Cardiac muscle cell (in vitro differentiated cells and primary cell): ENCODE measurements around the gene P2RY13. TPM values are rescaled to one million over a fixed set of nuclear protein-coding genes. Genes with fewer than 3 reads are reported as not detected.

Experiments
- DNase-seq, 2 donors: peaks; one replicate each; pipeline versions ENCODE4 v3.0.0 to v3.0.0-alpha.2; 2010 to 2017; ENCODE audit warnings: low read depth in 1 of 2, low spot score in 1 of 2
- H3K27ac ChIP-seq: fragments of 200-600 bp; sonication (generic); 2 replicates; pipeline ENCODE4 v1.5.1; 2016
- H3K27me3 ChIP-seq: fragments of 200-600 bp; sonication (generic); 2 replicates; pipeline ENCODE4 v1.6.0; 2016; ENCODE audit warnings: control low read depth
- H3K36me3 ChIP-seq: fragments of 200-600 bp; sonication (generic); 2 replicates; pipeline ENCODE4 v1.5.1; 2016; ENCODE audit warnings: control low read depth
- H3K4me1 ChIP-seq: fragments of 200-600 bp; sonication (generic); 2 replicates; pipeline ENCODE4 v1.8.1; 2017; ENCODE audit warnings: low read depth, mild to moderate bottlenecking, mixed run types
- H3K4me3 ChIP-seq: fragments of 200-600 bp; sonication (generic); 2 replicates; pipeline ENCODE4 v1.5.1; 2016; ENCODE audit warnings: mild to moderate bottlenecking
- H3K9me3 ChIP-seq: fragments of 200-600 bp; sonication (generic); 2 replicates; pipeline ENCODE4 v1.5.1; 2017; ENCODE audit warnings: low read depth, mild to moderate bottlenecking, control low read depth
- CTCF ChIP-seq: IDR thresholded peaks from 2 replicates; pipeline ENCODE4 v1.5.1; 2012; ENCODE audit warnings: low read depth, mild to moderate bottlenecking, low read length
- polyA plus RNA-seq: library from polyadenylated mRNA; unstranded; fragments of >200 nt; fragmentation: Nextera tagmentation; extraction: Ambion mirVana; gene quantifications from 2 replicates; pipeline ENCODE4 v1.2.1, GENCODE V29; 2016
- total RNA-seq: library from RNA; depleted of rRNA; stranded (reverse); fragments of >200 nt; gene quantifications from 2 replicates; pipeline ENCODE4 v1.2.3, GENCODE V29; 2016

The P2RY13 gene
- total and polyA plus RNA-seq, 2 experiments from 2014 or later = 0.06 TPM; not detected in 1

- no peak overlapping the region for H3K4me3 ChIP-seq
- DNase-seq = no peak
- no peak overlapping the region for H3K27ac ChIP-seq
- H3K4me1 ChIP-seq = no peaks in the 10 kb centered on the region
- no peaks in the 10 kb centered on the region for H3K36me3 ChIP-seq
- no peaks in the 10 kb centered on the region for H3K27me3 ChIP-seq
- no peak for TF ChIP-seq CTCF
- H3K9me3 ChIP-seq = no peaks in the 10 kb centered on the region
Observed at GRCh38 chr3:151350656-151351055, 21.3 kb upstream of the P2RY13 start.

- no peak for DNase-seq
- H3K9me3 ChIP-seq = no peaks in the 10 kb centered on the region
- no peak for TF ChIP-seq CTCF
Observed at GRCh38 chr3:151347432-151347831, 18.1 kb upstream of the P2RY13 start.

GRCh38 chr3:151346292-151346691, 16.9 kb upstream of the P2RY13 start:
- H3K9me3 ChIP-seq = no peaks in the 10 kb centered on the region
- no peaks in the 10 kb centered on the region for H3K36me3 ChIP-seq
- no peak for TF ChIP-seq CTCF
- H3K27ac ChIP-seq = no peak overlapping the region
- H3K4me1 ChIP-seq = no peaks in the 10 kb centered on the region
- no peaks in the 10 kb centered on the region for H3K27me3 ChIP-seq
- no peak for DNase-seq
- H3K4me3 ChIP-seq = no peak overlapping the region

More at GRCh38 chr3:151347432-151347831, 18.1 kb upstream of the P2RY13 start:
- Histone ChIP-seq H3K4me1 (no peaks in the 10 kb centered on the region), H3K27me3 (no peaks in the 10 kb centered on the region), H3K36me3 (no peaks in the 10 kb centered on the region), H3K4me3 (no peak overlapping the region), H3K27ac (no peak overlapping the region)

- H3K9me3 ChIP-seq = no peaks in the 10 kb centered on the region
- H3K27me3 ChIP-seq = no peaks in the 10 kb centered on the region
- H3K36me3 ChIP-seq = no peaks in the 10 kb centered on the region
- H3K27ac ChIP-seq = no peak overlapping the region
- no peak for TF ChIP-seq CTCF
- peak in 1 of 2 donors; percentile 77 for DNase-seq
- H3K4me1 ChIP-seq = no peaks in the 10 kb centered on the region
- H3K4me3 ChIP-seq = no peak overlapping the region
Observed at GRCh38 chr3:151345859-151346258, 16.5 kb upstream of the P2RY13 start.

GRCh38 chr3:151331696-151332095, 2.3 kb upstream of the P2RY13 start:
- Histone ChIP-seq H3K27ac (no peak overlapping the region), H3K9me3 (no peaks in the 10 kb centered on the region), H3K4me1 (no peaks in the 10 kb centered on the region), H3K4me3 (no peak overlapping the region), H3K27me3 (no peaks in the 10 kb centered on the region), H3K36me3 (no peaks in the 10 kb centered on the region)
- DNase-seq = no peak
- no peak for TF ChIP-seq CTCF

GRCh38 chr3:151330899-151331298, 1.6 kb upstream of the P2RY13 start:
- no peaks in the 10 kb centered on the region for H3K4me1 ChIP-seq
- H3K4me3 ChIP-seq = no peak overlapping the region
- no peaks in the 10 kb centered on the region for H3K9me3 ChIP-seq
- no peaks in the 10 kb centered on the region for H3K36me3 ChIP-seq
- TF ChIP-seq CTCF = no peak
- H3K27ac ChIP-seq = no peak overlapping the region
- peak in 1 of 2 donors; percentile 44 for DNase-seq
- H3K27me3 ChIP-seq = no peaks in the 10 kb centered on the region
